Natural killer cell (primary cell): ENCODE measurements around the gene RUNX1. TPM values are rescaled to one million over a fixed set of nuclear protein-coding genes. Genes with fewer than 3 reads are reported as not detected.

Experiments used
- ATAC-seq, 3 donors: fragments of 150-1000 bp in 2 of 3; fragments of 200-7000 bp in 1 of 3; cut with Tn5 transposase; 1 replicate in 1 of 3; 2 replicates in 2 of 3; pipeline ENCODE4 v1.10.0; 2021; ENCODE audit warnings: mild to moderate bottlenecking in 2 of 3, moderate library complexity in 2 of 3
- DNase-seq, 2 donors: peaks; one replicate each; pipeline versions ENCODE4 v3.0.0 to v3.0.0-alpha.2; 2013 to 2021; ENCODE audit warnings: mixed read lengths in 1 of 2
- H3K27ac ChIP-seq: one replicate; pipeline ENCODE4 v1.5.1; 2013; ENCODE audit warnings: mild to moderate bottlenecking, low read length
- H3K27me3 ChIP-seq: one replicate; pipeline ENCODE4 v1.6.1; 2013; ENCODE audit warnings: low read length; ENCODE audit not compliant: control insufficient read depth, insufficient read depth
- H3K36me3 ChIP-seq: one replicate; pipeline ENCODE4 v1.6.1; 2013; ENCODE audit warnings: low read length; ENCODE audit not compliant: control insufficient read depth, insufficient read depth
- H3K4me1 ChIP-seq: one replicate; pipeline ENCODE4 v1.6.1; 2013; ENCODE audit warnings: low read length; ENCODE audit not compliant: control insufficient read depth, insufficient read depth
- H3K4me3 ChIP-seq: one replicate; pipeline ENCODE4 v1.5.1; 2013; ENCODE audit warnings: low read length
- H3K9me3 ChIP-seq: one replicate; pipeline ENCODE4 v1.6.1; 2013; ENCODE audit warnings: low read length; ENCODE audit not compliant: control insufficient read depth, insufficient read depth
- H3K27ac Mint-ChIP-seq, 2 donors: one replicate each; pipeline ENCODE4 v1.8.0; 2022; ENCODE audit warnings: mild to moderate bottlenecking in 2 of 2, mixed read lengths in 2 of 2, moderate library complexity in 1 of 2
- H3K27me3 Mint-ChIP-seq, 2 donors: one replicate each; pipeline ENCODE4 v1.8.0; 2022; ENCODE audit warnings: low read depth in 2 of 2, mixed read lengths in 2 of 2
- H3K36me3 Mint-ChIP-seq: one replicate; pipeline ENCODE4 v1.8.0; 2022; ENCODE audit warnings: mixed read lengths
- H3K4me1 Mint-ChIP-seq, 2 donors: one replicate each; pipeline ENCODE4 v1.8.0; 2022; ENCODE audit warnings: mixed read lengths in 2 of 2
- H3K4me3 Mint-ChIP-seq: one replicate; pipeline ENCODE4 v1.8.0; 2022; ENCODE audit warnings: mild to moderate bottlenecking, moderate library complexity, mixed read lengths
- H3K9me3 Mint-ChIP-seq, 2 donors: one replicate each; pipeline ENCODE4 v1.8.0; 2022; ENCODE audit warnings: mixed read lengths in 2 of 2
- WGBS: methylation state at CpG from one replicate; pipeline ENCODE4 v1.1.7; 2013; ENCODE audit warnings: missing lambda C conversion rate; ENCODE audit not compliant: insufficient coverage; 5-methylcytosine and 5-hydroxymethylcytosine counted together
- intact Hi-C: fragments of 100-400 bp; cut with micrococcal nuclease; formaldehyde crosslinking; loops from one replicate; pipeline ENCODE4 v1.14.2; 2022
- total RNA-seq, 4 donors: library from RNA; stranded (reverse); fragments of 120-200 nt in 1 of 4; gene quantifications; one replicate each; pipeline versions ENCODE4 v1.2.3 to v1.2.4, GENCODE V29; 2013 to 2022
- TF ChIP-seq, protein P1 (sequence below): fragments of 200-600 bp; IDR thresholded peaks from one replicate; pipeline ENCODE4 v1.8.0; 2022; ENCODE audit warnings: antibody characterized with exemption

RUNX1 gene
- total RNA-seq, 3 donors from 2014 or later (not counting 1 experiment from before 2014, with no cell fraction given), result 62.1 to 171 (median 98.2) TPM

DNA sequence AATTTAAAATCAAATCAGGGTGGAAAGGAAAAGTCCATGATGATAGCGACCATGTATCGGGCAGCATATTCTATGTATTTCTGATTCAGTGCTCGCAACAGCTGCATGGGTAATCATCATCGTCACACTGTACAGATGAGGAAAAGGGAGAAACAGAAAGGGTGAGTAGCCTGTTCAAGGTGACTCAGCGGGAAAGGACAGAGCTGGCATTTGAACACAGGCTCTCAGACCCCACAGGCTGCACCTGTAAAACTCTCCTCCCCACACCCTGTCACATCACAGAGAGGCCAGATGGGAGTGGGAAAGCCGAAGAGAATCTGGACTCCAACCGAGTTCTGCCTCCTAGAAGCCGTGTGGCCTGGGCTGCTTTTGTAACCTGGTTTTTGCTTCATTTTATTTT, 14.0 kb downstream of the RUNX1 start:
- no peak for ATAC-seq
- intact Hi-C loops, result no loop called here
- Mint-ChIP-seq H3K36me3 (no peaks in the 10 kb centered on the region), H3K27ac (peak overlapping the region; percentile 52 to 65), H3K4me3 (no peak overlapping the region), H3K9me3 (peaks cover 0 to 3% of the 10 kb centered on the region in 2 donors), H3K4me1 (peaks cover 82 to 90% of the 10 kb centered on the region in 2 donors), H3K27me3 (no peaks in the 10 kb centered on the region)
- Histone ChIP-seq H3K36me3 (peaks cover 9% of the 10 kb centered on the region), H3K4me3 (no peak overlapping the region), H3K9me3 (no peaks in the 10 kb centered on the region), H3K27me3 (no peaks in the 10 kb centered on the region), H3K4me1 (peaks cover 68% of the 10 kb centered on the region), H3K27ac (no peak overlapping the region)
- WGBS, result 92% methylated on average over 8 of the region's 8 CpGs
- DNase-seq, result no peak
- TF ChIP-seq, protein P1, sequence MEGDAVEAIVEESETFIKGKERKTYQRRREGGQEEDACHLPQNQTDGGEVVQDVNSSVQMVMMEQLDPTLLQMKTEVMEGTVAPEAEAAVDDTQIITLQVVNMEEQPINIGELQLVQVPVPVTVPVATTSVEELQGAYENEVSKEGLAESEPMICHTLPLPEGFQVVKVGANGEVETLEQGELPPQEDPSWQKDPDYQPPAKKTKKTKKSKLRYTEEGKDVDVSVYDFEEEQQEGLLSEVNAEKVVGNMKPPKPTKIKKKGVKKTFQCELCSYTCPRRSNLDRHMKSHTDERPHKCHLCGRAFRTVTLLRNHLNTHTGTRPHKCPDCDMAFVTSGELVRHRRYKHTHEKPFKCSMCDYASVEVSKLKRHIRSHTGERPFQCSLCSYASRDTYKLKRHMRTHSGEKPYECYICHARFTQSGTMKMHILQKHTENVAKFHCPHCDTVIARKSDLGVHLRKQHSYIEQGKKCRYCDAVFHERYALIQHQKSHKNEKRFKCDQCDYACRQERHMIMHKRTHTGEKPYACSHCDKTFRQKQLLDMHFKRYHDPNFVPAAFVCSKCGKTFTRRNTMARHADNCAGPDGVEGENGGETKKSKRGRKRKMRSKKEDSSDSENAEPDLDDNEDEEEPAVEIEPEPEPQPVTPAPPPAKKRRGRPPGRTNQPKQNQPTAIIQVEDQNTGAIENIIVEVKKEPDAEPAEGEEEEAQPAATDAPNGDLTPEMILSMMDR, result no peak

DNA sequence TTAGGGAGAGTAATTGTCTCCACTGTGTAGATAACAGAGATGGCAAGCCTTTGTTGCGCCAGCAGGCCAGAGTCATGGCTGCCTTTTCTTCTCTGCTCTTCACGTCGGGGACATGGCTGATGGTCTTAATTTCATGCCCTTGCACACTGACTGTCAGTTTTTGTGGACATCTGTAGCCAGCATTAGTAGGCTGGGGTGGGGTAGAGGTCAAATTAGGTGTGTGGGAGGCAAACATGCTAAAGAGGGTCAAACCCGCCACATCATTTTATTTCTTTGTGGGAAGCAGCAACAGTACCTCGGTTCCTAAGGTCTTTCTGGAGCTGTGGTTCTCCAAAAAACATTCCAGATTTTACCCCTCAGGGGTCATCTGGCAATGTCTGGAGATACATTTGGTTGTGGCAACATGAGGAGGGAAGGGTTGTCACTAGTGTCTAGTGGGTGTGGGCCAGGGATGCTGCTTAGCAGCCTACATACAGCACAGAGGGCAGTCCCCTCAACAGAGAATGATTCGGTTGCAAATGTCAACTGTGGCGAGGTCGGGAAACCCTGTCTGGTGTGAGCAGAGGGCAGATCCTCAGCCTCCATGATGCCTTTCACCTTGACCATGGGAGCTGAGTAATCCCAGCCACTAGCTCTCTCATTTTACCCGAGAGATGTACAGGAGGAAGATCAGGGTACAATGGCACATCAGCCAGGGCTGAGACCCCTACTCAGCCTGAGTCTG, 14.7 kb downstream of the RUNX1 start:
- H3K27ac Mint-ChIP-seq, result peak overlapping the region; percentile 52 to 65
- H3K4me3 ChIP-seq, result no peak overlapping the region
- intact Hi-C loops, result no loop called here
- peak overlapping the region; percentile 14 for H3K4me3 Mint-ChIP-seq
- peaks cover 9% of the 10 kb centered on the region for H3K36me3 ChIP-seq
- H3K9me3 Mint-ChIP-seq, result peaks cover 0 to 3% of the 10 kb centered on the region in 2 donors
- peaks cover 87 to 90% of the 10 kb centered on the region in 2 donors for H3K4me1 Mint-ChIP-seq
- no peak overlapping the region for H3K27ac ChIP-seq
- H3K4me1 ChIP-seq, result peaks cover 73% of the 10 kb centered on the region
- TF ChIP-seq, protein P1, result no peak
- H3K36me3 Mint-ChIP-seq, result no peaks in the 10 kb centered on the region
- WGBS, result 78% methylated on average over 9 of the region's 9 CpGs
- DNase-seq (no peak), ATAC-seq (no peak)
- H3K27me3 Mint-ChIP-seq, result no peaks in the 10 kb centered on the region
- no peaks in the 10 kb centered on the region for H3K27me3 ChIP-seq
- no peaks in the 10 kb centered on the region for H3K9me3 ChIP-seq

DNA sequence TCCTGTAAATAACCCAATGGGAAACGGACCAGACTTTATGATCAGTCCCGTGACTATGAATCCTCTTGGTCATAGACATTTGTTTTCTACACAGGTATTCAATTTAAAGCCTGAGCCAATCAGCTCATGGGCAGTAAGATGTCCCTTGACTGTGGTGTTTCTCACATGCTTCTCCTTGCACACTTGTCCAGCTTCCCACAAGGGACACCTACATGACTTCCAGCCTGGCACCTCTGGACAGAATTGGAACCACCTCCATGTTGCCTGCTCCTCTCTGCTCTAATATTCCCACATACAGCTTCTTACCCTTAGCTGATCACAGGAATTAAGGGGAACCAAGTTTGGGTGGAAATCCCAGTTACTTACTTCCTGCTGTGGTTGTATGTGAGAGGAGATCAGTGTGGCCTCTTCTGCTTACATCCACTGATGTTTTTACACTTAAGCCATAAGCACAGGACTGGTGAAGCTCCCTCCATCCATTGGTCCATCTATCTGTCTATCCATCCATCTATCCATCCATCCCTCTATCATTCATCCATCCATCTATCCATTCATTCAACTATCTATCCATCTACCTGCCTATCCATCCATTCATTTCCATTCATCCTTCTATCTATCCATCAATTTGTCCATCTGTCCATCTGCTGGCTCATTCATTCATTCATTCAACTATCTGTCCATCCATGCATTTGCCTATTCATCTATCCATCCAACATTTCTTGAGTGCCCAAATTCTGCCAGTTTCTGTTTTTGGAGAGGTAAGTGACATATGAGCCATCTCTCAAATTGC, 16.4 kb downstream of the RUNX1 start:
- Mint-ChIP-seq H3K9me3 (peaks cover 0 to 3% of the 10 kb centered on the region in 2 donors), H3K4me3 (no peak overlapping the region), H3K4me1 (peaks cover 90 to 92% of the 10 kb centered on the region in 2 donors), H3K36me3 (no peaks in the 10 kb centered on the region), H3K27ac (peak overlapping the region in 1 of 2 donors; percentile 98), H3K27me3 (no peaks in the 10 kb centered on the region)
- ATAC-seq (no peak), DNase-seq (no peak)
- H3K4me1 ChIP-seq, result peaks cover 74% of the 10 kb centered on the region
- no peaks in the 10 kb centered on the region for H3K9me3 ChIP-seq
- intact Hi-C loops, result no loop called here
- no peak overlapping the region for H3K27ac ChIP-seq
- H3K36me3 ChIP-seq, result peaks cover 9% of the 10 kb centered on the region
- no peaks in the 10 kb centered on the region for H3K27me3 ChIP-seq
- WGBS, result 95% methylated on average over 2 of the region's 2 CpGs
- TF ChIP-seq, protein P1, result no peak
- H3K4me3 ChIP-seq, result no peak overlapping the region
